HG03097 (cell line): ENCODE measurements around the gene RBM25.
"Not testable (repeated sequence)": the region's sequence is repeated elsewhere in the genome, so short reads cannot be mapped to it uniquely, and the experiment has no call there.

Source experiments
- ATAC-seq: cut with Tn5 transposase; IDR thresholded peaks from one replicate; pipeline ENCODE4 v1.9.1; 2021; ENCODE audit not compliant: unreplicated experiment, low FRiP score

RBM25 gene

DNA sequence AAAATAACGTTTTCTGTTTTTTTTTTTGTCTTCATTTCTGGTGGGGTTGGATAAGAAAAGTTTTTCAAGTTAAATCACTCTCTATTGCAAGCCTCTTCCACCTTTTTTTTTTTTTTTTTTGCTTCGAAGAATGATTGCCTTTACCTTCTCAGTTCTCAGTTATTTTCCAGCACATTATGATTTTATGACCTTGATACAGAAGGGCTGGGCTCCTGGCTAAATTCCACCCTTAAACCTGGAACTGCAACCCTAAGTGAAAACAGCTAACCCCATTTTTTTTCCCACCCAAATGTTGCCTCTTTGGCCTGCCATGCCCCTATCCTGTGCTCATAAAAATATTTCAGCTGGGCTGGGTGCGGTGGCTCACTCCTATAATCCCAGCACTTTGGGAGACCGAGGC, 109.4 kb downstream of the RBM25 start:
- no peak for ATAC-seq

GRCh38 chr14:73168274-73168673, 109.9 kb downstream of the RBM25 start:
- ATAC-seq, result no peak

GRCh38 chr14:73168691-73169090, 110.4 kb downstream of the RBM25 start:
- ATAC-seq, result no peak

DNA sequence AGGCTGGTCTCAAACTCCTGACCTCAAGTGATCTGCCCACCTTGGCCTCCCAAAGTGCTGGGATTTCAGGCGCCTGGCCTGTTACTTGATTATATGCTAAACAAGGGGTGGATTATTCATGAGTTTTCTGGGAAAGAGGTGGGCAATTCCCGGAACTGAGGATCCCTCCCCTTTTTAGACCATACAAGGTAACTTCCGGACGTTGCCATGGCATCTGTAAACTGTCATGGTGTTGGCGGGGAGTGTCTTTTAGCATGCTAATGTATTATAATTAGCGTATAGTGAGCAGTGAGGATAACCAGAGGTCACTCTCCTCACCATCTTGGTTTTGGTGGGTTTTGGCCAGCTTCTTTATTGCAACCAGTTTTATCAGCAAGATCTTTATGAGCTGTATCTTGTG, 111.5 kb downstream of the RBM25 start:
- ATAC-seq, result not testable (repeated sequence)

DNA sequence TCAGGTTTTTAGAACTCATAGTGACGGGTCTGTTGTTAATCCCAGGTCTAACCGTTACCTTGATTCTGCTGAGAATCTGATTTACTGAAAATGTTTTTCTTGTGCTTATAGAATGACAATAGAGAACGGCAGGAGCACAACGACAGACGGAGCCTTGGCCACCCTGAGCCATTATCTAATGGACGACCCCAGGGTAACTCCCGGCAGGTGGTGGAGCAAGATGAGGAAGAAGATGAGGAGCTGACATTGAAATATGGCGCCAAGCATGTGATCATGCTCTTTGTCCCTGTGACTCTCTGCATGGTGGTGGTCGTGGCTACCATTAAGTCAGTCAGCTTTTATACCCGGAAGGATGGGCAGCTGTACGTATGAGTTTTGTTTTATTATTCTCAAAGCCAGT, 112.4 kb downstream of the RBM25 start:
- ATAC-seq, result no peak

DNA sequence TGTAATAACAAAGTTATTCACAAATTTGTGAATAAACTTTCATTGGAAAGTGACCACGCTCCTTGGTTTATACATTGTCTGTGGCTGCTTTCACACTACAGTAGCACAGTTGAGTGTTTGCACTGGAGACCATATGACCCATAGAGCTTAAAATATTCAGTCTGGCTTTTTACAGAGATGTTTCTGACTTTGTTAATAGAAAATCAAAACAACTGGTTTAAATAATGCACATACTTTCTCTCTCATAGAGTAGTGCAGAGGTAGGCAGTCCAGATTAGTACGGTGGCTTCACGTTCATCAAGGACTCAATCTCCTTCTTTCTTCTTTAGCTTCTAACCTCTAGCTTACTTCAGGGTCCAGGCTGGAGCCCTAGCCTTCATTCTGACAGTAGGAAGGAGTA, 114.2 kb downstream of the RBM25 start:
- no peak for ATAC-seq

GRCh38 chr14:73173092-73173735, 114.9 kb downstream of the RBM25 start:
- ATAC-seq, result no peak
